Subcutaneous adipose tissue (tissue), 4 donors: ENCODE data around the gene GHITM. TPM values are rescaled to one million over a fixed set of nuclear protein-coding genes. Genes with fewer than 3 reads are reported as not detected.

Source experiments
- total RNA-seq, 4 donors: library from RNA; depleted of rRNA; stranded (reverse); fragments of >200 nt; gene quantifications; one replicate each; pipeline ENCODE4 v1.1.0, GENCODE V29; 2016
- TF ChIP-seq, protein P1 (sequence below): fragments of 450-650 bp; IDR thresholded peaks from one replicate; pipeline ENCODE4 v1.5.1; 2016; ENCODE audit warnings: low read depth, mild to moderate bottlenecking, control low read depth, antibody characterized with exemption, moderate library complexity

The GHITM gene
- total RNA-seq, 4 donors from 2014 or later = 112 to 162 (median 141) TPM

DNA sequence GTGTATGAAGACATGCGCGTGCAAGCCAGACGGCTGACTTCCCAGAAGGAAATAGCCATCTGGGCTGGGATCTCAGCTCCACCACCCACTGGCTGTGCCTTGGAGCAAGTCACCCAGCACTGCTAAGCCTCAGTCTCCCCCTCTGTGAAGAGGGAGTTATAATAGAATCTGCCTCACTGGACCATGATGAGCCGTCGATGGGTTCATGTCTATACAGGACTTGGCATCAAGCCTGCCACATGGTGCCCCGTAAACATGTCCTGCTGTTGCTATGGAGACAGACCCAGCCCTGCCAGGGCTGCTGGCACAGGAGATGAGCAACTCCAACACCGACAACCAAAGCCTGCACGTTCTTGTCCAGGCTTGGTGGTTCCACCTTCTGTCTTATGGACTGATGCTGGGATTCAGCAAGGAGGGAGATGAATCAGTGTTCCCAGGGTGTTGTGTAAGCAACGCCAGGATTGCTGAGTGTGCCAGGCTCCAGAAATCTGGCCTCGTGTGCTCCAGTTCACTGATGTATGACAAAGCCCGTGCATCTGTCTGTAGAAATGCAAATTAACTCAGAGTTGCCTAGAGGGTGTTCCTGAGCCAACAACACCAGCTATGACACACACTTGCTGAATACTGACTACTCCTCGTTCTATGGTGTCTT is 39.9 kb downstream of the GHITM start:
- TF ChIP-seq, protein P1, sequence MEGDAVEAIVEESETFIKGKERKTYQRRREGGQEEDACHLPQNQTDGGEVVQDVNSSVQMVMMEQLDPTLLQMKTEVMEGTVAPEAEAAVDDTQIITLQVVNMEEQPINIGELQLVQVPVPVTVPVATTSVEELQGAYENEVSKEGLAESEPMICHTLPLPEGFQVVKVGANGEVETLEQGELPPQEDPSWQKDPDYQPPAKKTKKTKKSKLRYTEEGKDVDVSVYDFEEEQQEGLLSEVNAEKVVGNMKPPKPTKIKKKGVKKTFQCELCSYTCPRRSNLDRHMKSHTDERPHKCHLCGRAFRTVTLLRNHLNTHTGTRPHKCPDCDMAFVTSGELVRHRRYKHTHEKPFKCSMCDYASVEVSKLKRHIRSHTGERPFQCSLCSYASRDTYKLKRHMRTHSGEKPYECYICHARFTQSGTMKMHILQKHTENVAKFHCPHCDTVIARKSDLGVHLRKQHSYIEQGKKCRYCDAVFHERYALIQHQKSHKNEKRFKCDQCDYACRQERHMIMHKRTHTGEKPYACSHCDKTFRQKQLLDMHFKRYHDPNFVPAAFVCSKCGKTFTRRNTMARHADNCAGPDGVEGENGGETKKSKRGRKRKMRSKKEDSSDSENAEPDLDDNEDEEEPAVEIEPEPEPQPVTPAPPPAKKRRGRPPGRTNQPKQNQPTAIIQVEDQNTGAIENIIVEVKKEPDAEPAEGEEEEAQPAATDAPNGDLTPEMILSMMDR = no peak

DNA sequence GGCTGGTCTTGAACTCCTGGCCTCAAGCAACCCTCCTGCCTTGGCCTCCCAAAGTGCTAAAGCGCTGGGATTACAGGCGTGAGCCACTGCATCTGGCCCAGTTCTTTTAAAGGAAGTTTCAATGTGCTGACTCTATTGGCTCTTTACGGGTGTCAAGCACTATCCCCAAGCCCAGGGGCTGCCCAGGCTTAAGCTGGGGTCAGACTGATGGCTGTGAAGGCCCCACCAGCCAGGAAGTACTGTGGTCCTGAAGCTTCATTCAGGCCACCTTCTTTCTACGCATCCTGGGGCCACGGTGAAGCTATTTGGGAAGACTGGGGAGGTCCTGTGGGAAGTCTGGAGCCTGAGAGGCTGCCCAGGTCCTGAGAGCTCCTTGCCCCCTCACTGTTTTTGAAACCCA is 42.3 kb downstream of the GHITM start:
- TF ChIP-seq, protein P1 = no peak

DNA sequence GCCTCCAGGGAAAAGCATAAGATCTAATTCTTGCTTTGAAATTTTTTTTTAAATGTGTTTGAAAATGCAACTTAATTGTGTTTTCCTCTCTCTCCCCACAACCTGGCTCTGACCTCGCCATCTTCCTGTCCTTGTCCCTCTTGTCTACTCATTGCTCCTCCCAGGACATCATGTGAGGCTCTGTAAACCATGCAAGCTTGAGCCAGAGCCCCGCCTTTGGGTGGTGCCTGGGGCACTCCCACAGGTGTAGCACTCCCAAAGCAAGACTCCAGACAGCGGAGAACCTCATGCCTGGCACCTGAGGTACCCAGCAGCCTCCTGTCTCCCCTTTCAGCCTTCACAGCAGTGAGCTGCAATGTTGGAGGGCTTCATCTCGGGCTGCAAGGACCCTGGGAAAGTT is 45.2 kb downstream of the GHITM start:
- TF ChIP-seq, protein P1 = no peak

DNA sequence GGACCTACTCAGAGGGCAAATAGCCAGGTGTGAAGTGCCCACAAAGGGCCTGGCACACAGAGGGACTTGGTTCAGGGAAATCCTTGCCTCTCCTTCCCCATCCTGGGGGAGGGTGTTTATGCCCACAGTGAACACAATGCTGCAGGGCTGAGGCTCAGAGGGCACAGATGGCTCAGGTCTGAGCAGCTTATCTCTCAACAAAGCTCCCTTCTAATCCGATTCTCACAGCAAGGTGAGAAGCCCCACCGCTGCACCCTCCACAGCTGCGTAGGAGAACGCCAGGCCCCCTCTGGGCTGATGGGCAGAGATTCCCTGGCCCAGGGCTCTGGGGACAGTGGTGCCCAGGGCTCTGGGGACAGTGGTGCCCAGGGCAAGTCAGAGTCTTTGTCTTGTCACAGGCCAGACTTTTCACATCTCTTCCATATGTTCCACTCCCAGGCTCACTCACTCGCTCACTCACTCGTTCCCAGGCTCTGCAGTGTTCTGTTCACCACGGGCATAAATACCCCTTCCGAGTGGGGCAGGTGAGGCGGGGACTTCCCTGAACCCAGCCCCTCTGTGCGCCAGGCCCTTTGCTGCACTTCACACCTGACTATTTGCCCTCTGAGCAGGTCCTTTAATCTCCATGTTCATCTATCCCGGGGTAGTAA is 46.3 kb downstream of the GHITM start:
- TF ChIP-seq, protein P1 = no peak

DNA sequence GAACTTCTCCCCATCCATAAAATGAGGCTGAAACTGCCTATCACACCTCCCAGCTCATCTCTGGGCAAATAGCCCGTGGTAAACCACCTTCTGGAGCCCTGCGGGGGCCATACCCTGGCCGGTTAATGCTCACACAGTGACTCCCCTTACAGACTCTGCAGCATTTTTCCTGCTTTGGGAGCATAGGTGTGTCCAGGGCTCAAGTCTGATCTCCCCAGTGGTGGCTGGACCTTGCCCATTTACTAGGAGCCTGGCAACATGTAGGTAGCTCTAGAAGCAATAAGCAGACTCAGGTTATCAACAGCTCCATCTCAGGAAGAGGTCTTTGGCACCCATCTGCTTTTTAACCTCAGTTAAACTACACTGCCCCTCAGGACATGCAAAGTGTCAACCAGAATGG is 49.5 kb downstream of the GHITM start:
- TF ChIP-seq, protein P1 = no peak

DNA sequence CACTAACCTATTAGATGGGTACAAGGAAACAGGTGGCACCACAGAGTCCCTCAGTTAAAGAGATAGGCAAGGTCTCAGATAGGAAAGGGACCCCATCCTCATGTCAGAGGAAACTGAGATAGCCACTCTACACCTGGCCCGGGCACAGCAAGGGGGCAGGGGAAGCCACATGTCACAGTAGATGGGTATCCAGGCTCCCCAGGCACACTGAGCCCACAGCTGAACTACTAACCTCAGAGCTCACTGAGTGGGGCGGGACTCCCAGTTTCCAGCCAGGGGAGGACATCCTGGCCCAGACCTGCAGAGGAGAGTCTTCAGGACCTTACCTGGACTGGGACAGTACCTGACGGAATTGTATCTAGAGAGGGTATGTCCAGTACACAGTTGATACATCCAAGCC is 51.3 kb downstream of the GHITM start:
- TF ChIP-seq, protein P1 = no peak

DNA sequence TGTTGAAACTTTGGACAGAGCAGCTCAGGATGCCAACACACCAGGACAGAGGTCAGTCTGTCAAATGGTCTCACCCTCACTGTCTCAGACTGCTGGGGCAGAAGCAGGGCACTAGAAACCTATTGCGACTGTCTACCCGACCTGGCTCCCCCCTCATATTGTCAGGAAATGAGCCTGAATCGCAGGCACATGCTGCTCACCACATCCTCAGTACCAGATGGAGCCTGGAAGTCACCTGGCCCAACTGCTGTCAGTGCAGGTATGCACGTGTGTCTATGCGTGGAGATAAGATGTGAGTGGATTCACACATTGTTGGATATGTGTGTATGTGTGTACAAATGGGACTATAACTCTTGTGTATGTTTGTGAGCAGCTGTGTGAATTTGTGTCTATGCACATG is 51.8 kb downstream of the GHITM start:
- TF ChIP-seq, protein P1 = no peak
